NCI-H1092 (cell line): Measurements from ENCODE around the gene KCNK6.
"Not testable (repeated sequence)": the region's sequence is repeated elsewhere in the genome, so short reads cannot be mapped to it uniquely, and the experiment has no call there.

Experiments
- DNase-seq: peaks from one replicate; lab custom pipeline; 2025; lab: John Stamatoyannopoulos, UW

KCNK6 gene

GRCh38 chr19:38362076-38362945 lies 42.7 kb downstream of the KCNK6 start:
- no peak for DNase-seq

GRCh38 chr19:38362946-38363688 lies 43.5 kb downstream of the KCNK6 start:
- not testable (repeated sequence) for DNase-seq

- DNase-seq = no peak
Measured at GRCh38 chr19:38367041-38367440, 47.4 kb downstream of the KCNK6 start.

- DNase-seq = no peak
Measured at GRCh38 chr19:38369584-38369983, 49.9 kb downstream of the KCNK6 start.

GRCh38 chr19:38370299-38370698 lies 50.7 kb downstream of the KCNK6 start:
- DNase-seq = no peak

DNA sequence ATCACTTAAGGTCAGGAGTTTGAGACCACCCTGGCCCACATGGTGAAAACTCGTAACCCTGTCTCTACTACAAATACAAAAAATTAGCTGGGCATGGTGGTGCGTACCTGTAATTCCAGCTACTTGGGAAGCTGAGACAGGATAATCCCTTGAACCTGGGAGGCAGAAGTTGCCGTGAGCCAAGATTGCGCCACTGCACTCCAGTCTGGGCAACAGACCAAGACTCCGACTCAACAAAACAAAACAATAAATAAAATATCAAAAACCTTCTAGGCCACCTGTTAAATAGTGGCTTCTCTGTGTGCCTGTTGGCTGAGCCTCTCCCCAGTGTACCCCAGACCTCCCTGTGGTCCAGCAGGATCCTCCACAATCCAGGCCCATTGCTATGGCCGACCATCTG lies 51.4 kb downstream of the KCNK6 start:
- no peak for DNase-seq

GRCh38 chr19:38373907-38374331 lies 54.3 kb downstream of the KCNK6 start:
- no peak for DNase-seq

GRCh38 chr19:38374332-38375097 lies 54.9 kb downstream of the KCNK6 start, which contains the start of gene PSMD8:
TSS of gene PSMD8 (plus strand) at chr19:38374571. CDS start at chr19:38374602, 31 bp downstream.
- DNase-seq = peak; percentile 96

DNA sequence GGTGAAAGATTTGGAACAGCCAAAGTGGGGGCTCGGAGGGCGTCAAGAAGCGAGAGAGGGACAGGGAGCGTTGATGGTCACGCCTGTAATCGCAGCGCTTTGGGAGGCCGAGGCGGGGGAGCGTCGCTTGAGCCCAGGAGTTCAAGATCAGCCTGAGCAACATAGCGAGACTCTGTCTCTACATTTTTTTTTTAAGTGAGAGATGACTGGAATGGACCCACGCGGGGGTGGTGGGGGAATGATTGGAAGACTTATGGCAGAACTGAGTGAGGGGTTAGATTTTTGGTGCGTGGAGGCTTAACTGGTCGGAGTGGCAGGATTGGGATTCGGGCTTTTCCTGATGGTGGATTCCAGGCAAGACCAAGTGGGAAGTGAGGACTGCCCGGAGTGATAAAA lies 55.5 kb downstream of the KCNK6 start:
- no peak for DNase-seq

DNA sequence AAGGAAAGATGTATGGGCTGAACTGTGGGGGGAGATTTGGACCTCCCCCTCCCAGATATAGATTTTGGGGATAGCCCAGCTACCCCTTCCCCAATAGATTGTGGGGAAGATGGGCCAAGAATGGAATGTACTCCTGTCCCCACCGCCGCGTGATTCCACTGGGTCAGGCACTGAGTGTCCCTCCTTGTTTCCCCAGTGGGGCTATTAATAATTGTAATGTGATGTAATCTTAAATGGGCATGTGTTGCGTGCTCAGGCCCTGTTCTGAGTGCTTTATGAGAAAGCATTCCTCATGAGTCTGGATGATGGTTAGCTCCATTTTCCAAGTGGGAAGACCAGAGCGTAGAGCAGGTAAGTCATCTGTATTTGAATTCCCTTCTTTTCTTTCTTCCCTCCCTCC lies 56.1 kb downstream of the KCNK6 start:
- no peak for DNase-seq

GRCh38 chr19:38376576-38376975 lies 56.9 kb downstream of the KCNK6 start:
- DNase-seq = no peak

DNA sequence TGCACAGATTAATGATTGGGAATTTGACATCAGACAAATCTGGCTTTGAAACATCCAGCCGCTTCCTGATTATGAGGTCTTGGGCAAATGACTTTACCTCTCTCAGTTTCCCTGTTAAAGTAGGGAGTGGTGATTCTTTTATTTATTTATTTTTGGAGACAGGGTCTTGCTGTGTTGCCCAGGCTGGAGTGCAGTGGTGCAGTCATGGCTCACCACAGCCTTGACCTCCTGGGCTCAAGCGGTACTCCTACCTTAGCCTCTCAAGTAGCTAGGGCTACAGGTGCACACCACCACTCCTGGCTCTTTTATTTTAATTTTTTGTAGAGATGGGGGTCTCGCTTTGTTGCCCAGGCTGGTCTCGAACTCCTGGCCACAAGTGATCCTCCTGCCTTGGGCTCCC lies 57.4 kb downstream of the KCNK6 start:
- no peak for DNase-seq

GRCh38 chr19:38378866-38379265 lies 59.2 kb downstream of the KCNK6 start:
- DNase-seq = no peak

DNA sequence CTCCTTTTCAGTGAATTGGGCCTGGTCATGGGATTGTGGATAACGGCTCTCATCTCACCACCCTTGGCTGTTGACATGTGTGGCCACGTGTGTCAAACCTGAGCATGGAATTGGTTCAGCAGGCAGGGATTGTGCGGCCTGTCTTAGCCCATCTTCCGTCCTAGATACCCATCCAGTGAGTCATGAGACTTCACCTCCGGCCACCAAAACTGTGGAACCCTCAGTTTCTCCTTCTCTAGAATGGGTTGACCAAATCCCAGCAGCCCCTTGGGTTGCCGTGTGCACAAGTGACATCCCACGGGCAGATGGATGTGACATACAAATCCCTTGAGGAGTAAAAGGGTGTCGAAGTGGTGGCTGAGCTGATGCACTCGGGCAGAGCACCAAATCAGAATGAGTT lies 61.5 kb downstream of the KCNK6 start:
- DNase-seq = no peak
